ENCODE results near the gene EXT2. TPM values are rescaled to one million over a fixed set of nuclear protein-coding genes. Genes with fewer than 3 reads are reported as not detected.

The EXT2 gene
- total and polyA plus RNA-seq, 2 donors (not counting 1 experiment from before 2014, with no cell fraction given): 114 to 177 TPM

GRCh38 chr11:44261800-44262591, 166.5 kb downstream of the EXT2 start:
- Histone ChIP-seq H3K79me2 (ENCODE audit: control insufficient read depth, insufficient read depth, low read length) (no peaks in the 10 kb centered on the region), H3K36me3 (ENCODE audit: control insufficient read depth, insufficient read depth, low read length) (no peaks in the 10 kb centered on the region)
- no peak for TF ChIP-seq EZH2 (IDR thresholded peaks at IDR 0.05; ENCODE audit: low read length, missing control alignments)
- TF ChIP-seq, protein P1, sequence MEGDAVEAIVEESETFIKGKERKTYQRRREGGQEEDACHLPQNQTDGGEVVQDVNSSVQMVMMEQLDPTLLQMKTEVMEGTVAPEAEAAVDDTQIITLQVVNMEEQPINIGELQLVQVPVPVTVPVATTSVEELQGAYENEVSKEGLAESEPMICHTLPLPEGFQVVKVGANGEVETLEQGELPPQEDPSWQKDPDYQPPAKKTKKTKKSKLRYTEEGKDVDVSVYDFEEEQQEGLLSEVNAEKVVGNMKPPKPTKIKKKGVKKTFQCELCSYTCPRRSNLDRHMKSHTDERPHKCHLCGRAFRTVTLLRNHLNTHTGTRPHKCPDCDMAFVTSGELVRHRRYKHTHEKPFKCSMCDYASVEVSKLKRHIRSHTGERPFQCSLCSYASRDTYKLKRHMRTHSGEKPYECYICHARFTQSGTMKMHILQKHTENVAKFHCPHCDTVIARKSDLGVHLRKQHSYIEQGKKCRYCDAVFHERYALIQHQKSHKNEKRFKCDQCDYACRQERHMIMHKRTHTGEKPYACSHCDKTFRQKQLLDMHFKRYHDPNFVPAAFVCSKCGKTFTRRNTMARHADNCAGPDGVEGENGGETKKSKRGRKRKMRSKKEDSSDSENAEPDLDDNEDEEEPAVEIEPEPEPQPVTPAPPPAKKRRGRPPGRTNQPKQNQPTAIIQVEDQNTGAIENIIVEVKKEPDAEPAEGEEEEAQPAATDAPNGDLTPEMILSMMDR (conservative IDR thresholded peaks at IDR 0.05 in 1 of 2, IDR thresholded peaks at IDR 0.05 in 1 of 2; ENCODE audit: low read depth in 1 of 2, low read length in 2 of 2): no peak

DNA sequence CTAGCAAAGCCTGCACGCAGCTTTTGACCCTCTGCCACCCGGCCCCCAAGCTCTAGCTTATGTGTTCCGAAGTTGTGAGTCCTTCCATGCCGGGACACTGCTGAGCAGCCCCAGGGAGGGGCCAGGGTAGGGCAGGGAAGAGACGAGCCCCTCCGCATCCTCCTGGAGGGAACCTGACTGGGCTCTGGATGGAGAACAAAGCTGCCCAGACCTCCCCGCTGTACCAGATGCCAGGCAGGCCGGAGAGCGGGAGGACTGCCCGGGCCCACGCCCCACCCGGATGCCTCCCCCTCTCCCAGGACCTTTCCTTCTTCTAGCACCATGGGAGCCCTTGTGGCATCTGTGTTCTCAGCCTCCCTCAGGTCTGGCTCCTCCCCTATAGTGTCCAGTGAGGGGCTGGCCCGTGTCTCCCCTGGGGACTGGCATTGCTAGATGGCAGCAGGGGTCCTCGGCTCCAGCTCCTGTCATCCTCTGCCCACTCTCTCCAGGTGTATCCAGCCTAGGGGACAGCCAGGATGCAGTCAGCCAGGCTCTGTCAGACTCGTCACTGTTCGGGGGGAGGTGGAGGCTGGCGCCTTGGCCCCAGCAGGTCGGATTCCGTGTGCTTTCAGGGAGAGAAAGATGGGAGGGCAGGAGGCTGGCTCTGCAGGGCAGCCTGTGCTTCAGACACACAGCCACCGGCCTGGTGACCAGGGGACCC, 168.4 kb downstream of the EXT2 start:
- no peak overlapping the region for H3K27ac ChIP-seq (ENCODE audit: insufficient read depth, low read length)
- H2AFZ ChIP-seq (ENCODE audit: low read length): no peak overlapping the region

More at GRCh38 chr11:44261800-44262591, 166.5 kb downstream of the EXT2 start:
- Histone ChIP-seq H3K4me2 (ENCODE audit: extremely low read depth, insufficient read depth, low read length) (no peak overlapping the region), H3K9me3 (ENCODE audit: control insufficient read depth, insufficient read depth, low read depth, low read length) (no peaks in the 10 kb centered on the region), H3K9ac (ENCODE audit: insufficient read depth, low read length) (no peak overlapping the region), H2AFZ (ENCODE audit: low read length) (no peak overlapping the region), H3K27ac (ENCODE audit: insufficient read depth, low read length) (no peak overlapping the region), H4K20me1 (ENCODE audit: control insufficient read depth, extremely low read depth, insufficient read depth, low read length) (no peaks in the 10 kb centered on the region), H3K4me1 (ENCODE audit: control insufficient read depth, extremely low read depth, insufficient read depth, low read length) (no peaks in the 10 kb centered on the region), H3K27me3 (ENCODE audit: control insufficient read depth, insufficient read depth, low read length) (no peaks in the 10 kb centered on the region), H3K4me3 (replicated peaks in 1 of 4; ENCODE audit: control extremely low read depth in 1 of 4, insufficient read depth in 1 of 4, low read depth in 3 of 4, low read length in 4 of 4) (no peak overlapping the region)
- no peak for DNase-seq (ENCODE audit: low read depth in 2 of 2)

DNA sequence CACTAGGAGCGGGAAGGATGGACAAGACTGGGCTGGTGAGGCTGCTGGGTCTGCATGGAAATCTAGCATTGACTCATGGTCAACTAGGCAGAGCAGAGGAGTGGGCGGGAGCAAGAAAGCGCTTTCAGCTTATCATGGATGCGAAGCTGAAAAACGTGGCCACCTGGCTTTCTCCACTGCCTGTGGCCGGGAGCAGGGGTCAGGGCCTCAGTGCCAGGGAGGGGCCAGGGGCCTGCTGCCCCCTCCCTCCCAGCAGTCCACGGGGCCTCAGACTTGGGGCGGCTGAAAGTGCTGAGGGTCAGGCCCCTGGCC, 168.9 kb downstream of the EXT2 start:
- Histone ChIP-seq H3K4me3 (replicated peaks in 1 of 4; ENCODE audit: control extremely low read depth in 1 of 4, insufficient read depth in 1 of 4, low read depth in 3 of 4, low read length in 4 of 4) (no peak overlapping the region), H3K9me3 (ENCODE audit: control insufficient read depth, insufficient read depth, low read depth, low read length) (no peaks in the 10 kb centered on the region), H3K4me1 (ENCODE audit: control insufficient read depth, extremely low read depth, insufficient read depth, low read length) (no peaks in the 10 kb centered on the region), H3K27ac (ENCODE audit: insufficient read depth, low read length) (no peak overlapping the region), H3K9ac (ENCODE audit: insufficient read depth, low read length) (no peak overlapping the region), H4K20me1 (ENCODE audit: control insufficient read depth, extremely low read depth, insufficient read depth, low read length) (no peaks in the 10 kb centered on the region), H3K79me2 (ENCODE audit: control insufficient read depth, insufficient read depth, low read length) (no peaks in the 10 kb centered on the region), H3K27me3 (ENCODE audit: control insufficient read depth, insufficient read depth, low read length) (no peaks in the 10 kb centered on the region), H2AFZ (ENCODE audit: low read length) (no peak overlapping the region), H3K36me3 (ENCODE audit: control insufficient read depth, insufficient read depth, low read length) (no peaks in the 10 kb centered on the region), H3K4me2 (ENCODE audit: extremely low read depth, insufficient read depth, low read length) (no peak overlapping the region)
- TF ChIP-seq, protein P1 (conservative IDR thresholded peaks at IDR 0.05 in 1 of 2, IDR thresholded peaks at IDR 0.05 in 1 of 2; ENCODE audit: low read depth in 1 of 2, low read length in 2 of 2): no peak
- no peak for TF ChIP-seq EZH2 (IDR thresholded peaks at IDR 0.05; ENCODE audit: low read length, missing control alignments)
- no peak for DNase-seq (ENCODE audit: low read depth in 2 of 2)

More for the DNA sequence above, 168.4 kb downstream of the EXT2 start:
- no peak overlapping the region for H3K4me2 ChIP-seq (ENCODE audit: extremely low read depth, insufficient read depth, low read length)
- no peaks in the 10 kb centered on the region for H3K79me2 ChIP-seq (ENCODE audit: control insufficient read depth, insufficient read depth, low read length)
- no peak overlapping the region for H3K9ac ChIP-seq (ENCODE audit: insufficient read depth, low read length)
- no peaks in the 10 kb centered on the region for H4K20me1 ChIP-seq (ENCODE audit: control insufficient read depth, extremely low read depth, insufficient read depth, low read length)
- TF ChIP-seq, protein P1 (conservative IDR thresholded peaks at IDR 0.05 in 1 of 2, IDR thresholded peaks at IDR 0.05 in 1 of 2; ENCODE audit: low read depth in 1 of 2, low read length in 2 of 2): no peak
- no peak for TF ChIP-seq EZH2 (IDR thresholded peaks at IDR 0.05; ENCODE audit: low read length, missing control alignments)
- H3K9me3 ChIP-seq (ENCODE audit: control insufficient read depth, insufficient read depth, low read depth, low read length): no peaks in the 10 kb centered on the region
- H3K4me3 ChIP-seq (replicated peaks in 1 of 4; ENCODE audit: control extremely low read depth in 1 of 4, insufficient read depth in 1 of 4, low read depth in 3 of 4, low read length in 4 of 4): no peak overlapping the region
- H3K36me3 ChIP-seq (ENCODE audit: control insufficient read depth, insufficient read depth, low read length): no peaks in the 10 kb centered on the region
- no peaks in the 10 kb centered on the region for H3K27me3 ChIP-seq (ENCODE audit: control insufficient read depth, insufficient read depth, low read length)
- no peaks in the 10 kb centered on the region for H3K4me1 ChIP-seq (ENCODE audit: control insufficient read depth, extremely low read depth, insufficient read depth, low read length)
- no peak for DNase-seq (ENCODE audit: low read depth in 2 of 2)
